HEK293 (cell line): ENCODE measurements around the gene ZBTB20.

Source experiments
- CTCF ChIA-PET: fragments of 350-600 bp; formaldehyde crosslinking; extraction: SDS; loops from one replicate; lab custom pipeline; 2021; ENCODE audit warnings: antibody characterized with exemption; lab: Yijun Ruan, JAX
- POLR2A ChIA-PET: fragments of 300-600 bp; formaldehyde crosslinking; extraction: SDS; loops from one replicate; lab custom pipeline; 2020; ENCODE audit warnings: antibody characterized with exemption, inconsistent platforms; lab: Yijun Ruan, JAX
- H3K27ac ChIP-seq: fragments of 200-500 bp; sonication (Bioruptor generic); 2 replicates; pipeline ENCODE4 v1.5.1; 2014; ENCODE audit warnings: low read depth, low read length, control low read depth, inconsistent platforms; ENCODE audit errors: extremely low read depth
- H3K36me3 ChIP-seq, 2 experiments: fragments of 200-500 bp in 1 of 2; sonication (Bioruptor generic) in 1 of 2; 1 replicate in 1 of 2; 2 replicates in 1 of 2; pipeline ENCODE4 v1.5.1; 2014 to 2017; ENCODE audit warnings: inconsistent platforms in 2 of 2, low read length in 2 of 2; ENCODE audit not compliant: control insufficient read depth in 2 of 2, insufficient read depth in 1 of 2
- H3K4me1 ChIP-seq: fragments of 200-500 bp; sonication (Bioruptor generic); 2 replicates; pipeline ENCODE4 v1.5.1; 2014; ENCODE audit warnings: mild to moderate bottlenecking, low read length, inconsistent platforms; ENCODE audit not compliant: control insufficient read depth, insufficient read depth
- H3K4me3 ChIP-seq: 2 replicates; pipeline ENCODE4 v1.5.1; 2011; ENCODE audit warnings: low read depth, mild to moderate bottlenecking, control low read depth, low read length, moderate library complexity
- H3K9me3 ChIP-seq: fragments of 200-500 bp; sonication (Bioruptor generic); 2 replicates; pipeline ENCODE4 v1.5.1; 2014; ENCODE audit warnings: low read depth, low read length, inconsistent platforms; ENCODE audit not compliant: control insufficient read depth, insufficient read depth
- ELK4 ChIP-seq: IDR thresholded peaks from 2 replicates; pipeline ENCODE4 v1.6.1; 2011; ENCODE audit warnings: mild to moderate bottlenecking, low read depth, low read length, borderline replicate concordance
- SP7 ChIP-seq: fragments of 450-650 bp; formaldehyde crosslinking; IDR thresholded peaks from 2 replicates; pipeline ENCODE4 v1.5.1; 2016; ENCODE audit warnings: missing biosample characterization, missing genetic modification characterization
- ZBTB1 ChIP-seq: fragments of 450-650 bp; formaldehyde crosslinking; IDR thresholded peaks from 2 replicates; pipeline ENCODE4 v1.5.1; 2016; ENCODE audit warnings: missing biosample characterization, missing genetic modification characterization
- ZBTB11 ChIP-seq: fragments of 450-650 bp; formaldehyde crosslinking; conservative IDR thresholded peaks from 2 replicates; pipeline ENCODE4 v1.5.1; 2016; ENCODE audit warnings: low read depth, missing biosample characterization, missing genetic modification characterization
- ZNF155 ChIP-seq: fragments of 450-650 bp; formaldehyde crosslinking; IDR thresholded peaks from 2 replicates; pipeline ENCODE4 v1.5.1; 2016; ENCODE audit warnings: missing biosample characterization, missing genetic modification characterization
- ZNF16 ChIP-seq: fragments of 450-650 bp; formaldehyde crosslinking; IDR thresholded peaks from 2 replicates; pipeline ENCODE4 v1.5.1; 2016; ENCODE audit warnings: low read depth, missing biosample characterization, missing genetic modification characterization
- ZNF175 ChIP-seq: fragments of 450-650 bp; formaldehyde crosslinking; IDR thresholded peaks from 2 replicates; pipeline ENCODE4 v1.5.1; 2016; ENCODE audit warnings: missing biosample characterization, missing genetic modification characterization
- ZNF280C ChIP-seq: fragments of 450-650 bp; formaldehyde crosslinking; IDR thresholded peaks from 2 replicates; pipeline ENCODE4 v1.5.1; 2016; ENCODE audit warnings: missing biosample characterization, missing genetic modification characterization
- ZNF311 ChIP-seq: fragments of 450-650 bp; formaldehyde crosslinking; IDR thresholded peaks from 2 replicates; pipeline ENCODE4 v1.5.1; 2017; ENCODE audit warnings: missing biosample characterization, missing genetic modification characterization, borderline replicate concordance
- ZNF324 ChIP-seq: fragments of 450-650 bp; formaldehyde crosslinking; IDR thresholded peaks from 2 replicates; pipeline ENCODE4 v1.5.1; 2016; ENCODE audit warnings: missing biosample characterization, missing genetic modification characterization
- ZNF394 ChIP-seq: fragments of 450-650 bp; formaldehyde crosslinking; IDR thresholded peaks from 2 replicates; pipeline ENCODE4 v1.5.1; 2016; ENCODE audit warnings: missing biosample characterization, missing genetic modification characterization, mild to moderate bottlenecking, moderate library complexity, borderline replicate concordance
- ZNF433 ChIP-seq: fragments of 450-650 bp; formaldehyde crosslinking; IDR thresholded peaks from 2 replicates; pipeline ENCODE4 v1.5.1; 2016; ENCODE audit warnings: missing biosample characterization, missing genetic modification characterization, low read depth
- ZNF585B ChIP-seq: fragments of 450-650 bp; formaldehyde crosslinking; IDR thresholded peaks from 2 replicates; pipeline ENCODE4 v1.5.1; 2016; ENCODE audit warnings: missing biosample characterization, missing genetic modification characterization
- ZNF645 ChIP-seq: fragments of 450-650 bp; formaldehyde crosslinking; IDR thresholded peaks from 2 replicates; pipeline ENCODE4; 2016; ENCODE audit warnings: missing biosample characterization, missing genetic modification characterization
- ZNF692 ChIP-seq: fragments of 450-650 bp; formaldehyde crosslinking; IDR thresholded peaks from 2 replicates; pipeline ENCODE4 v1.5.1; 2016; ENCODE audit warnings: missing biosample characterization, missing genetic modification characterization
- ZSCAN30 ChIP-seq: fragments of 450-650 bp; IDR thresholded peaks from 2 replicates; pipeline ENCODE4 v1.5.1; 2018; ENCODE audit warnings: missing biosample characterization, mild to moderate bottlenecking, missing genetic modification characterization, moderate library complexity

ZBTB20 gene

GRCh38 chr3:114502204-114502603, 644.9 kb downstream of the ZBTB20 start (continued):
- TF ChIP-seq ZNF645 (no peak), ZNF433 (no peak), ZNF175 (tag by site-specific recombination) (no peak), ZNF585B (tag by site-specific recombination) (no peak), ZNF324 (no peak), ZNF311 (no peak), ZNF692 (tag by site-specific recombination) (no peak), ZNF394 (tag by site-specific recombination) (no peak), ZNF16 (no peak)
- TF ChIP-seq, all 188 proteins: peak for 0

GRCh38 chr3:114499976-114500375, 647.1 kb downstream of the ZBTB20 start:
- Histone ChIP-seq H3K4me1 (no peaks in the 10 kb centered on the region), H3K27ac (no peak overlapping the region), H3K9me3 (no peaks in the 10 kb centered on the region), H3K36me3 (no peaks in the 10 kb centered on the region), H3K4me3 (no peak overlapping the region)
- TF ChIP-seq ZBTB1 (tag by site-specific recombination) (no peak), ELK4 (no peak), SP7 (no peak), ZNF155 (tag by site-specific recombination) (no peak), ZSCAN30 (no peak), ZNF280C (tag by site-specific recombination) (no peak), ZBTB11 (tag by site-specific recombination) (no peak)
- ChIA-PET POLR2A (no interaction called here), CTCF (interaction anchor here (0.6 to 1.2 kb wide), 4 partner anchors 24 to 212 kb away, joined by 3 to 6 read pairs (median 4); no protein-coding TSS in a partner anchor)
